ENCODE measurements around the gene ADORA1.

GRCh38 chr1:203216274-203217138 is 89.0 kb downstream of the ADORA1 start:
- TF ChIP-seq FOXA1 (IDR thresholded peaks at IDR 0.05), result no peak
- TF ChIP-seq ATF3 (IDR thresholded peaks at IDR 0.05), result no peak
- TF ChIP-seq RAD21 (IDR thresholded peaks at IDR 0.05), result peak; percentile 91
- TF ChIP-seq REST (IDR thresholded peaks at IDR 0.05), result no peak
- peak; percentile 83 for TF ChIP-seq CTCF (IDR thresholded peaks at IDR 0.05; ENCODE audit: low read depth, low read length, missing input control)
- no peak for TF ChIP-seq GABPA (IDR thresholded peaks at IDR 0.05 in 1 of 2, conservative IDR thresholded peaks at IDR 0.05 in 1 of 2)
- TF ChIP-seq SP1 (IDR thresholded peaks at IDR 0.05), result no peak
- TF ChIP-seq ZBTB33 (IDR thresholded peaks at IDR 0.05), result no peak
- no peak for TF ChIP-seq JUND (IDR thresholded peaks at IDR 0.05)
